ENCODE results near the gene NOD1. TPM values are rescaled to one million over a fixed set of nuclear protein-coding genes. Genes with fewer than 3 reads are reported as not detected.
A peak's percentile ranks its signal among the peaks of the same experiment; 100 is the strongest.

Gene NOD1
- total RNA-seq, 2 donors from 2014 or later, result 3.6 to 4.6 TPM

- WGBS, 2 donors, result 68 to 71% methylated on average over 6 to 7 of the region's 7 CpGs
- DNase-seq (peak in 2 of 4 donors; percentile 35 to 62), ATAC-seq (no peak)
- H3K36me3 ChIP-seq (replicated peaks in 1 of 2; ENCODE audit: insufficient read depth in 1 of 2, low read depth in 2 of 2), result no peaks in the 10 kb centered on the region
- peak overlapping the region in 2 of 4 donors; percentile 23 to 24 for H3K27ac ChIP-seq
- intact Hi-C loops (cut with DNase I), result no loop called here
- TF ChIP-seq POLR2A (IDR thresholded peaks at IDR 0.05), result no peak
- TF ChIP-seq CTCF (IDR thresholded peaks at IDR 0.05), result no peak
- H3K4me1 ChIP-seq, result peaks cover 43% of the 10 kb centered on the region
- H3K4me3 ChIP-seq, result no peak overlapping the region
- H3K9me3 ChIP-seq, result no peaks in the 10 kb centered on the region
- no peaks in the 10 kb centered on the region for H3K27me3 ChIP-seq
Observed at GRCh38 chr7:30430276-30430675, 48.3 kb downstream of the NOD1 start.

GRCh38 chr7:30429156-30429530 is 49.4 kb downstream of the NOD1 start:
- 75 to 78% methylated on average over 5 of the region's 5 CpGs for WGBS, 2 donors
- peak overlapping the region in 1 of 4 donors; percentile 30 for H3K27ac ChIP-seq
- TF ChIP-seq POLR2A (IDR thresholded peaks at IDR 0.05), result no peak
- no peak for TF ChIP-seq CTCF (IDR thresholded peaks at IDR 0.05)
- H3K36me3 ChIP-seq (replicated peaks in 1 of 2; ENCODE audit: insufficient read depth in 1 of 2, low read depth in 2 of 2), result no peaks in the 10 kb centered on the region
- DNase-seq (peak in 1 of 4 donors; percentile 1), ATAC-seq (no peak)
- H3K27me3 ChIP-seq, result no peaks in the 10 kb centered on the region
- H3K4me1 ChIP-seq, result peaks cover 42% of the 10 kb centered on the region
- no peak overlapping the region for H3K4me3 ChIP-seq
- H3K9me3 ChIP-seq, result no peaks in the 10 kb centered on the region
- intact Hi-C loops (cut with DNase I), result no loop called here

- no peaks in the 10 kb centered on the region for H3K27me3 ChIP-seq
- DNase-seq (peak in 1 of 4 donors; percentile 21), ATAC-seq (no peak)
- TF ChIP-seq CTCF (IDR thresholded peaks at IDR 0.05) (no peak), POLR2A (IDR thresholded peaks at IDR 0.05) (no peak)
- peaks cover 35% of the 10 kb centered on the region for H3K4me1 ChIP-seq
- 86 to 93% methylated on average over 7 of the region's 7 CpGs for WGBS, 2 donors
- H3K27ac ChIP-seq, result peak overlapping the region in 1 of 4 donors; percentile 30
- intact Hi-C loops (cut with DNase I), result no loop called here
- no peaks in the 10 kb centered on the region for H3K9me3 ChIP-seq
- H3K4me3 ChIP-seq, result no peak overlapping the region
- no peaks in the 10 kb centered on the region for H3K36me3 ChIP-seq (replicated peaks in 1 of 2; ENCODE audit: insufficient read depth in 1 of 2, low read depth in 2 of 2)
Observed at GRCh38 chr7:30428246-30429155, 50.1 kb downstream of the NOD1 start.

GRCh38 chr7:30427296-30428070 is 51.1 kb downstream of the NOD1 start:
- H3K9me3 ChIP-seq, result no peaks in the 10 kb centered on the region
- no peak overlapping the region for H3K4me3 ChIP-seq
- no peak for TF ChIP-seq CTCF (IDR thresholded peaks at IDR 0.05)
- no peak for TF ChIP-seq POLR2A (IDR thresholded peaks at IDR 0.05)
- peaks cover 25% of the 10 kb centered on the region for H3K4me1 ChIP-seq
- DNase-seq (peak in 1 of 4 donors; percentile 39), ATAC-seq (no peak)
- intact Hi-C loops (cut with DNase I), result no loop called here
- WGBS, 2 donors, result 87% methylated on average over 6 of the region's 6 CpGs
- H3K27me3 ChIP-seq, result no peaks in the 10 kb centered on the region
- H3K27ac ChIP-seq, result no peak overlapping the region
- no peaks in the 10 kb centered on the region for H3K36me3 ChIP-seq (replicated peaks in 1 of 2; ENCODE audit: insufficient read depth in 1 of 2, low read depth in 2 of 2)
